ENCODE measurements around the gene KRT72.

Gene KRT72

GRCh38 chr12:52634266-52635056, 33.2 kb upstream of the KRT72 start:
- no peak for TF ChIP-seq POLR2A (IDR thresholded peaks at IDR 0.05; ENCODE audit: low read length)
- no peak for TF ChIP-seq GATA1 (IDR thresholded peaks at IDR 0.05; ENCODE audit: low read depth, low read length)
- no peak for DNase-seq

GRCh38 chr12:52633383-52633782, 32.1 kb upstream of the KRT72 start:
- TF ChIP-seq GATA1 (IDR thresholded peaks at IDR 0.05; ENCODE audit: low read depth, low read length) (no peak), POLR2A (IDR thresholded peaks at IDR 0.05; ENCODE audit: low read length) (no peak)
- no peak for DNase-seq

DNA sequence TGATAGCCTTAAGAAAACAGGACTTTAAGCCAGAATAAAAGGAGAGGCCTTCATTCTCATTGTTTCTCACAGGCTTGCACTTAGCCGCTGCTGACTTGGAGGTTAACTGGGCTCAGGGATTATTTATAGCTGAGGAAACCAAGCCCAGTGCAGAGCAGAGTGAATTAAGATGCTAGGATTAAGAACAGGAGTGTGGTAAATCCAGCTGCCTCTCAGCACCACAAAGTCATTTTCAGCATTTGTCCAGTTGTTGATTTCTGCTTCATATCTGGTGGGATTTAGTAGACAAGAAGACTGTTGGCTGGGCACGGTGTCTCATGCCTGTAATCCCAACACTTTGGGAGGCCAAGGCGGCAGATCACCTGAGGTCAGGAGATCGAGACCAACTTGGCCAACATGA, 31.4 kb upstream of the KRT72 start:
- no peak for DNase-seq
- TF ChIP-seq POLR2A (IDR thresholded peaks at IDR 0.05; ENCODE audit: low read length) (no peak), GATA1 (IDR thresholded peaks at IDR 0.05; ENCODE audit: low read depth, low read length) (no peak)

- no peak for DNase-seq
- TF ChIP-seq POLR2A (IDR thresholded peaks at IDR 0.05; ENCODE audit: low read length) (no peak), GATA1 (IDR thresholded peaks at IDR 0.05; ENCODE audit: low read depth, low read length) (no peak)
These were observed 30.6 kb upstream of the KRT72 start for GRCh38 chr12:52631676-52632459.

DNA sequence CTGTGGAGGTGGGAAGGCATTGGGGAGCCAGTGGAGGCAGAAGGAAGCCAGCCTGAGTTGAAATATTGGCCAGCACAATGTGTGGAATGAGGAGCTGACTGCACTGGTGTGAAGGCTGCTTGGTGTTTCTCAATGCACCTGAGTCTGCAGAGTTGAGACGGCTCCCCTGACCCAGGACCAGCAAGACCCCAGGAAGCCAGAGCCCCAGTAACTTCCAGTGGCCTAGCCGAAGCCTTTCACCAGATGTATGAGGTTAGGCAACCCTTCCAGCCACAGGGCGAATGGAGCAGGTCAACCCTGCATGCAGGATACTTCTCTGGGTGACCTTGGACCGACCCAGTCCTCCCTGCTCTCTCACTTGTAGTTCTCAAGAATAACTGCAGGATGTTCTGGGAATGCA, 30.0 kb upstream of the KRT72 start:
- TF ChIP-seq POLR2A (IDR thresholded peaks at IDR 0.05; ENCODE audit: low read length) (no peak), GATA1 (IDR thresholded peaks at IDR 0.05; ENCODE audit: low read depth, low read length) (no peak)
- no peak for DNase-seq

GRCh38 chr12:52630599-52631200, 29.4 kb upstream of the KRT72 start:
- no peak for TF ChIP-seq POLR2A (IDR thresholded peaks at IDR 0.05; ENCODE audit: low read length)
- TF ChIP-seq GATA1 (IDR thresholded peaks at IDR 0.05; ENCODE audit: low read depth, low read length): no peak
- DNase-seq: no peak

DNA sequence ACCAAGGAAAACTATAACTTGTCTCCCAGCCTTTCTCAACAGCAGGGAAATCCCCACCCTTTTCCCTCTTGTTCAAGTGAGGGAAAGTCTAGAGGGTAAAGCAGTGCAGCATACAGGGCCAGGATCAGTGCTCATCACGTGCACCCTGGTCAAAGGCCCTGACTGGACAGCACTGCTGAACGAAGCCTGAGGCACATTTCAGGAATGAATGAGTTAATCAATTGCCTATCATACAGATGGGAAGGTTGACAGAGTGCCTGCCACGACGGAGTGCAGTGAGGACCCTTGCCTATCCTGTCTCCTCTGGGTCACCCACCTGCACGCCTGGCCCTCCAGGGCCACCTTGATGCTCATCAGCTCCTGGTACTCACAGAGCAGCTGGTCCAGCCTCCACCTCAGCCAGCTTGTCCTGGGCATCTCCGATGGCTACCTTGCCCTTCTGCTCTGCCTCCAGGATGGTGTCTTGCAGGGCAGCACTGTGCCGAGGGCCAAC, 28.8 kb upstream of the KRT72 start:
- TF ChIP-seq GATA1 (IDR thresholded peaks at IDR 0.05; ENCODE audit: low read depth, low read length) (no peak), POLR2A (IDR thresholded peaks at IDR 0.05; ENCODE audit: low read length) (no peak)
- no peak for DNase-seq

DNA sequence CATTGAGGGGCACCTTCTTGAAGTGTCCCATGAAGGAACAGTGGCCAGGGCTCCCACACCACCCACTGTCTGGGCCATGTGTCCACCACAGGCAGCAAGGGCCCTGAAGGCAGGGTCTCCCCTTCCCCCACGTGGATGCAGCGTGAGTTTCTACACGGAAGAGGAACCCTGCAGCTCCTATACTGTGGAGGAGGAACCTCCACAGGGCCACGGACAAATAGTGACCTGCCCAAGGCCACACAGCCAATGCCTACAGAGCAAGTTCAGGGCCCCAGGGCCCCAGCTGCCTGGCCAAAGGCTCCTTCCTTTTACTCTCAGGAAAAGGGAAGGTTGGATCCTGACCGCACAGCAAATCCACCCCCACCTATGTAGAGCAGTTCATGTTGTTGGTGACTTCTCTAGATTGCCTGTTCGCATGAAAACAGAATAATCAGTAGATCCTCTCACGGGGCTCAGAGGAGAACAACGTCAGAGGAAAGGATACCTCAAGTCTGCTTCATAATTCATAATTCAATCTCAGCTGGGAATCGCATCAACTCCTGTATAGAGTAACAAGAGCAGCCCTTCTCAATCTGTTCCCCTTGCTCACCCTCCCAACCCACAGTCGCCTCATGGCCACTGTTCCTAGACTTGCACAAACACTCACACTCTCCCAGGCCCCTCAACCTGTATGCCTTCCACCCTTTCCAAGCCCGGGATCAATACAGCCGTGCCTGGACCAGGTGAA, 28.2 kb upstream of the KRT72 start:
- no peak for DNase-seq
- no peak for TF ChIP-seq POLR2A (IDR thresholded peaks at IDR 0.05; ENCODE audit: low read length)

GRCh38 chr12:52628841-52629240, 27.6 kb upstream of the KRT72 start:
- no peak for TF ChIP-seq GATA1 (IDR thresholded peaks at IDR 0.05; ENCODE audit: low read depth, low read length)
- no peak for TF ChIP-seq POLR2A (IDR thresholded peaks at IDR 0.05; ENCODE audit: low read length)
- no peak for DNase-seq

DNA sequence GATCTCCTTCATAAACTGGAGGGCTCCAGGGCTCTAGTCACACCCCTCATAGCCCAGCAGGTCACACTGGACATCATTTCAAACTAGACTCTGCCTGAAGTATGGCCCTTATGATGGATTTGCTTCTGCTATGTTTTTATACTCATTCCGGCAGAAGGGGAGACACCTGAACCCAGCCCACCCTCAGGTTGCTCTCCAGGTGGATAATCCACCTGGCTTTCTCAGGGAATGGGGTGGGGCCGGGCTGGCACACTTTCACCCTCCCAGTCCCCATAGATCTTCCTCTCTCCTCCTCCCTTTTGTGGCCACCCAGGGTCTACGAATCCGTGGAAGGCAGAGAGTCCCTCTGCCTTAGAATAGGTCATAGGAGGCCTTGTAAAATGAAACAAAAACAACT, 26.8 kb upstream of the KRT72 start:
- TF ChIP-seq POLR2A (IDR thresholded peaks at IDR 0.05; ENCODE audit: low read length) (no peak), GATA1 (IDR thresholded peaks at IDR 0.05; ENCODE audit: low read depth, low read length) (no peak)
- no peak for DNase-seq

- TF ChIP-seq POLR2A (IDR thresholded peaks at IDR 0.05; ENCODE audit: low read length) (no peak), GATA1 (IDR thresholded peaks at IDR 0.05; ENCODE audit: low read depth, low read length) (no peak)
These were observed 26.3 kb upstream of the KRT72 start for GRCh38 chr12:52627395-52628110.

DNA sequence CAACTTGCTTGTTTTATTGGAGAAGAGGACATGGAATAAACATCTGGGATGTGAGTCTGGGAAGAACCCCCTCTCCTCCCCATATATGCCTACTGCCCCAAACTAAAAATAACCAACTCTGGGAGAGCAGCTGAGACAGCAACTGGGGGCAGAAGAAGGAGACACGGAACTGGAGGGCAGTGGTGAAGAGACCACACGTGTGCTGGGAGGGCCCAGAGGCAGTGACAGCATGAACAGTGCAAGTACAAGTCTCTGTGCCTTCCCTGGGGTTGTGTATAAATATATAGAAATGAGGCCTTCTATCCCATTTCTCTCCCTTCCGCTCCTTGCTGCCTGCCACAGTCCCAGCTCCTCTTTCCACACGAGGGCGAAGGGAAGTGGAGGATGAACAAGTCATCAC, 21.1 kb upstream of the KRT72 start:
- no peak for DNase-seq
- TF ChIP-seq POLR2A (IDR thresholded peaks at IDR 0.05; ENCODE audit: low read length): no peak
- no peak for TF ChIP-seq GATA1 (IDR thresholded peaks at IDR 0.05; ENCODE audit: low read depth, low read length)

More at GRCh38 chr12:52627395-52628110, 26.3 kb upstream of the KRT72 start:
- no peak for DNase-seq

DNA sequence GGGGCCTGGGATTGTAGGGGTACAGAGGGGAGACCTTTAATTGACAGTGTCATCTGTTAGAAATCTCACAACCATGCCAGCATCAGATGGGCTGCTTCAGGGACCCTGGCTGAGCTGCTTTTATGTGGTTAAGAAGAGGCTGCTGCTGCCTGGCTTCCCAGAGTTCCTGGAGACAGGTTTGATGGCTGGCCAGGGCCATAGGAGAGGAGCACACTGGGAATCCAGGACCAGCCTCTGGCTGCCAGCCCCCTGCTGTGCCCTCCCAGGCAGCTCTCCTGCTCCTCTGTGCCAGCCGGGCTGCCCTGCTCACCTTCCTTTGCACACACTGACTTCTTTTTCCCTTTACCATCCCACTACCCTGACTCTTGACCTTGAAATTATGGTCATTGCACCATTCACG, 17.6 kb upstream of the KRT72 start:
- DNase-seq: no peak
- TF ChIP-seq GATA1 (IDR thresholded peaks at IDR 0.05; ENCODE audit: low read depth, low read length) (no peak), POLR2A (IDR thresholded peaks at IDR 0.05; ENCODE audit: low read length) (no peak)
